ENCODE measurements around the gene TEX14. TPM values are rescaled to one million over a fixed set of nuclear protein-coding genes. Genes with fewer than 3 reads are reported as not detected.

Gene TEX14
- polyA plus RNA-seq, 1 donor (not counting 4 experiments of a cell fraction or from before 2014, with no cell fraction given), result 0.16 TPM

GRCh38 chr17:58703916-58704286 is 12.1 kb upstream of the TEX14 start:
- no peak for TF ChIP-seq CTCF (optimal IDR thresholded peaks at IDR 0.05 in 1 of 3, IDR thresholded peaks at IDR 0.05 in 1 of 3, conservative IDR thresholded peaks at IDR 0.05 in 1 of 3; ENCODE audit: extremely low read depth in 1 of 3, insufficient read depth in 2 of 3, low read length in 3 of 3)
- TF ChIP-seq EZH2 (IDR thresholded peaks at IDR 0.05; ENCODE audit: low read length), result no peak
- Histone ChIP-seq H3K27me3 (ENCODE audit: control insufficient read depth, extremely low read depth, insufficient read depth, low read length) (no peaks in the 10 kb centered on the region), H3K4me1 (ENCODE audit: control insufficient read depth, extremely low read depth, insufficient read depth, low read length) (no peaks in the 10 kb centered on the region), H3K9ac (ENCODE audit: control insufficient read depth, extremely low read depth, insufficient read depth, low read length) (no peak overlapping the region), H2AFZ (ENCODE audit: control insufficient read depth, low read length) (no peak overlapping the region), H3K27ac (ENCODE audit: control insufficient read depth, insufficient read depth, low read length) (no peak overlapping the region), H3K36me3 (ENCODE audit: control insufficient read depth in 2 of 2, extremely low read depth in 1 of 2, insufficient read depth in 2 of 2, low read length in 2 of 2) (peaks cover 2 to 4% of the 10 kb centered on the region in 2 experiments), H3K4me3 (ENCODE audit: control insufficient read depth in 2 of 3, extremely low read depth in 1 of 3, insufficient read depth in 2 of 3, low read depth in 1 of 3, low read length in 3 of 3) (no peak overlapping the region), H4K20me1 (ENCODE audit: control insufficient read depth, extremely low read depth, insufficient read depth, low read length) (no peaks in the 10 kb centered on the region), H3K79me2 (ENCODE audit: control insufficient read depth, insufficient read depth, low read length) (no peaks in the 10 kb centered on the region), H3K9me3 (ENCODE audit: control insufficient read depth, low read depth, low read length) (no peaks in the 10 kb centered on the region), H3K9me1 (ENCODE audit: control insufficient read depth, extremely low read depth, insufficient read depth, low read length) (no peaks in the 10 kb centered on the region), H3K4me2 (ENCODE audit: control insufficient read depth, extremely low read depth, insufficient read depth, low read depth, low read length) (no peak overlapping the region)
- dilution Hi-C loops (cut with MboI; ENCODE audit: extremely low pct_ligation_motif_present, low sequenced_read_pairs), result no loop called here
- DNase-seq (ENCODE audit: low read depth, low spot score), result no peak
- no peak for FAIRE-seq

- no peak overlapping the region for H3K9ac ChIP-seq (ENCODE audit: control insufficient read depth, extremely low read depth, insufficient read depth, low read length)
- H4K20me1 ChIP-seq (ENCODE audit: control insufficient read depth, extremely low read depth, insufficient read depth, low read length), result no peaks in the 10 kb centered on the region
- dilution Hi-C loops (cut with MboI; ENCODE audit: extremely low pct_ligation_motif_present, low sequenced_read_pairs), result no loop called here
- no peak overlapping the region for H3K4me2 ChIP-seq (ENCODE audit: control insufficient read depth, extremely low read depth, insufficient read depth, low read depth, low read length)
- H3K79me2 ChIP-seq (ENCODE audit: control insufficient read depth, insufficient read depth, low read length), result no peaks in the 10 kb centered on the region
- no peak overlapping the region for H3K27ac ChIP-seq (ENCODE audit: control insufficient read depth, insufficient read depth, low read length)
- no peak for TF ChIP-seq EZH2 (IDR thresholded peaks at IDR 0.05; ENCODE audit: low read length)
- no peak for TF ChIP-seq CTCF (optimal IDR thresholded peaks at IDR 0.05 in 1 of 3, IDR thresholded peaks at IDR 0.05 in 1 of 3, conservative IDR thresholded peaks at IDR 0.05 in 1 of 3; ENCODE audit: extremely low read depth in 1 of 3, insufficient read depth in 2 of 3, low read length in 3 of 3)
- H3K36me3 ChIP-seq (ENCODE audit: control insufficient read depth in 2 of 2, extremely low read depth in 1 of 2, insufficient read depth in 2 of 2, low read length in 2 of 2), result peaks cover 2 to 4% of the 10 kb centered on the region in 2 experiments
- no peak overlapping the region for H2AFZ ChIP-seq (ENCODE audit: control insufficient read depth, low read length)
- H3K9me1 ChIP-seq (ENCODE audit: control insufficient read depth, extremely low read depth, insufficient read depth, low read length), result no peaks in the 10 kb centered on the region
- no peaks in the 10 kb centered on the region for H3K4me1 ChIP-seq (ENCODE audit: control insufficient read depth, extremely low read depth, insufficient read depth, low read length)
- H3K27me3 ChIP-seq (ENCODE audit: control insufficient read depth, extremely low read depth, insufficient read depth, low read length), result no peaks in the 10 kb centered on the region
- no peak for FAIRE-seq
- no peaks in the 10 kb centered on the region for H3K9me3 ChIP-seq (ENCODE audit: control insufficient read depth, low read depth, low read length)
- H3K4me3 ChIP-seq (ENCODE audit: control insufficient read depth in 2 of 3, extremely low read depth in 1 of 3, insufficient read depth in 2 of 3, low read depth in 1 of 3, low read length in 3 of 3), result no peak overlapping the region
- no peak for DNase-seq (ENCODE audit: low read depth, low spot score)
Measured at GRCh38 chr17:58703137-58703915, 11.5 kb upstream of the TEX14 start.

Measured in keratinocyte (primary cell).